ENCODE results near the gene CFAP20DC. TPM values are rescaled to one million over a fixed set of nuclear protein-coding genes. Genes with fewer than 3 reads are reported as not detected.
A peak's percentile ranks its signal among the peaks of the same experiment; 100 is the strongest.

Gene CFAP20DC
- total RNA-seq, 1 experiment from 2014 or later = 4.5 TPM

DNA sequence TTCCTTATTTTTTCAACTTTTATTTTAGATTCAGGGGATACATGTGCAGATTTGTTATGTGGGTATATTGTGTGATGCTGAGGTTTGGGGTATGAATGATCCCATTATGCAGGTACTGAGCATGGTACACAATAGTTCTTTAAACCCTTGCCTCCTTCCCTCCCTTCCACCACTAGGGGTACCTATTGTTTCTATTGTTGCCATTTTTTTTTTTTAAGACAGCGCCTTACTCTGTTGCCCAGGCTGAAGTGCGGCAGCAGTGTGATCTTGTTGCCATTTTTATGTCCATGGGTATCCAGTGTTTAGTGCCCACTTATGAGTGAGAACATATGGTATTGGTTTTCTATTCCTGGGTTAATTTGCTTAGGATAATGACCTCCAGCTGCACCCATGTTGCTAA lies 266.0 kb downstream of the CFAP20DC start:
- no peaks in the 10 kb centered on the region for H3K79me2 ChIP-seq (ENCODE audit: insufficient read depth, low read length)
- no peak overlapping the region for H2BK120ac ChIP-seq (ENCODE audit: low read depth, low read length, poor library complexity, severe bottlenecking)
- Mint-ChIP-seq H3K27me3 (ENCODE audit: low read depth) (no peaks in the 10 kb centered on the region), H3K27ac (no peak overlapping the region), H3K9me3 (peaks cover 16 to 20% of the 10 kb centered on the region in 2 experiments), H3K36me3 (ENCODE audit: insufficient read depth in 1 of 3, low read depth in 3 of 3) (peaks cover 12 to 17% (median 14%) of the 10 kb centered on the region in 3 experiments), H3K4me1 (peaks cover 10 to 11% of the 10 kb centered on the region in 2 experiments), H3K4me3 (no peak overlapping the region)
- no peak overlapping the region for H2BK20ac ChIP-seq (ENCODE audit: low read depth, low read length, poor library complexity, severe bottlenecking)
- no peak overlapping the region for H3K4ac ChIP-seq (ENCODE audit: low read depth, low read length)
- no peaks in the 10 kb centered on the region for H3K79me1 ChIP-seq (ENCODE audit: insufficient read depth, low read depth, low read length, poor library complexity, severe bottlenecking)
- H3T11ph ChIP-seq (ENCODE audit: low read length) = no peak overlapping the region
- H3K27me3 ChIP-seq (ENCODE audit: insufficient read depth, low read length) = no peaks in the 10 kb centered on the region
- H4K91ac ChIP-seq (ENCODE audit: insufficient read length, low read depth, low read length) = no peak overlapping the region
- no peaks in the 10 kb centered on the region for H3K9me3 ChIP-seq (ENCODE audit: control insufficient read depth, low read depth, low read length)
- no peak overlapping the region for H4K5ac ChIP-seq (ENCODE audit: insufficient read length, low read depth, low read length)
- no peak overlapping the region for H3K14ac ChIP-seq (ENCODE audit: insufficient read depth, low read length)
- H2BK5ac ChIP-seq (ENCODE audit: insufficient read length, low read length) = no peak overlapping the region
- no peak overlapping the region for H3K23ac ChIP-seq (ENCODE audit: insufficient read length, low read depth, low read length)
- H2BK12ac ChIP-seq (ENCODE audit: insufficient read length, low read depth, low read length) = no peak overlapping the region
- TF ChIP-seq, protein P1, sequence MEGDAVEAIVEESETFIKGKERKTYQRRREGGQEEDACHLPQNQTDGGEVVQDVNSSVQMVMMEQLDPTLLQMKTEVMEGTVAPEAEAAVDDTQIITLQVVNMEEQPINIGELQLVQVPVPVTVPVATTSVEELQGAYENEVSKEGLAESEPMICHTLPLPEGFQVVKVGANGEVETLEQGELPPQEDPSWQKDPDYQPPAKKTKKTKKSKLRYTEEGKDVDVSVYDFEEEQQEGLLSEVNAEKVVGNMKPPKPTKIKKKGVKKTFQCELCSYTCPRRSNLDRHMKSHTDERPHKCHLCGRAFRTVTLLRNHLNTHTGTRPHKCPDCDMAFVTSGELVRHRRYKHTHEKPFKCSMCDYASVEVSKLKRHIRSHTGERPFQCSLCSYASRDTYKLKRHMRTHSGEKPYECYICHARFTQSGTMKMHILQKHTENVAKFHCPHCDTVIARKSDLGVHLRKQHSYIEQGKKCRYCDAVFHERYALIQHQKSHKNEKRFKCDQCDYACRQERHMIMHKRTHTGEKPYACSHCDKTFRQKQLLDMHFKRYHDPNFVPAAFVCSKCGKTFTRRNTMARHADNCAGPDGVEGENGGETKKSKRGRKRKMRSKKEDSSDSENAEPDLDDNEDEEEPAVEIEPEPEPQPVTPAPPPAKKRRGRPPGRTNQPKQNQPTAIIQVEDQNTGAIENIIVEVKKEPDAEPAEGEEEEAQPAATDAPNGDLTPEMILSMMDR (conservative IDR thresholded peaks at IDR 0.05) = peak; percentile 50; the same call in 2 of the 3 replicates
- H3K27ac ChIP-seq (ENCODE audit: insufficient read length, low read depth, low read length) = no peak overlapping the region
- no peak overlapping the region for H2AFZ ChIP-seq (ENCODE audit: low read length)
- no CpG with 5 or more reads among the region's 2 CpGs for WGBS (ENCODE audit: extremely low coverage, insufficient read length, low lambda C conversion rate)
- H3K9ac ChIP-seq (ENCODE audit: extremely low read depth, insufficient read length, low read length) = no peak overlapping the region
- no peak overlapping the region for H2AK5ac ChIP-seq (ENCODE audit: insufficient read length, low read length)
- H4K8ac ChIP-seq (replicated peaks; ENCODE audit: insufficient read length, low read depth, low read length) = no peak overlapping the region
- no peak overlapping the region for H2BK15ac ChIP-seq (ENCODE audit: low read depth, low read length)
- H4K20me1 ChIP-seq (ENCODE audit: control insufficient read depth, insufficient read depth, insufficient read length) = no peaks in the 10 kb centered on the region
- H3K56ac ChIP-seq (ENCODE audit: insufficient read length, low read depth, low read length) = no peak overlapping the region
- no peak for DNase-seq
- H3K4me2 ChIP-seq (ENCODE audit: insufficient read depth, insufficient read length, low read length) = no peak overlapping the region
- no peak overlapping the region for H3K18ac ChIP-seq (ENCODE audit: insufficient read length, low read depth, low read length)
- H3K23me2 ChIP-seq (ENCODE audit: insufficient read length, low read depth, low read length, poor library complexity, severe bottlenecking) = no peaks in the 10 kb centered on the region
- peaks cover 5% of the 10 kb centered on the region; the same call in 1 of the 2 replicates for H3K4me1 ChIP-seq (ENCODE audit: insufficient read depth, low read length)
